Measurements from ENCODE around the gene MTHFD2.

DNA sequence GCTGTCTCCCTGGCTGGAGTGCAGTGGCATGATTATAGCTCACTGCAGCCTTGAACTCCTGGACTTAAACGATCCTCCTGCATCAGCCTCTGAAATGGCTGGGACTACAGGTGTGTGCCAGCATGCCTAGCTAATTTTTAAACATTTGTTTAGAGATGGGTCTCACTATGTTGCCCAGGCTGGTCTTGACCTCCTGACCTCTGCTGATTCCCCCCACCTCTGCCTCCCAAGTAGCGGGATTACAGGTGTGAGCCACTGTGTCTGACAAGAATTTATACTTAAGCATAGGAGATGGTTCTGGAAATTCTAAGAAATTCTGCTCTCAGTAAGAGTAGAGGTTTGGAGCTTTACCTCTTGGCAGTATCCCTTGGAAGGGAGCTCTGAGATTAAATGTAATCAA is 18.2 kb downstream of the MTHFD2 start:
- TF ChIP-seq, protein P1, sequence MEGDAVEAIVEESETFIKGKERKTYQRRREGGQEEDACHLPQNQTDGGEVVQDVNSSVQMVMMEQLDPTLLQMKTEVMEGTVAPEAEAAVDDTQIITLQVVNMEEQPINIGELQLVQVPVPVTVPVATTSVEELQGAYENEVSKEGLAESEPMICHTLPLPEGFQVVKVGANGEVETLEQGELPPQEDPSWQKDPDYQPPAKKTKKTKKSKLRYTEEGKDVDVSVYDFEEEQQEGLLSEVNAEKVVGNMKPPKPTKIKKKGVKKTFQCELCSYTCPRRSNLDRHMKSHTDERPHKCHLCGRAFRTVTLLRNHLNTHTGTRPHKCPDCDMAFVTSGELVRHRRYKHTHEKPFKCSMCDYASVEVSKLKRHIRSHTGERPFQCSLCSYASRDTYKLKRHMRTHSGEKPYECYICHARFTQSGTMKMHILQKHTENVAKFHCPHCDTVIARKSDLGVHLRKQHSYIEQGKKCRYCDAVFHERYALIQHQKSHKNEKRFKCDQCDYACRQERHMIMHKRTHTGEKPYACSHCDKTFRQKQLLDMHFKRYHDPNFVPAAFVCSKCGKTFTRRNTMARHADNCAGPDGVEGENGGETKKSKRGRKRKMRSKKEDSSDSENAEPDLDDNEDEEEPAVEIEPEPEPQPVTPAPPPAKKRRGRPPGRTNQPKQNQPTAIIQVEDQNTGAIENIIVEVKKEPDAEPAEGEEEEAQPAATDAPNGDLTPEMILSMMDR (IDR thresholded peaks at IDR 0.05; ENCODE audit: control extremely low read depth in 1 of 3, insufficient read depth in 1 of 3, low read depth in 1 of 3, low read length in 3 of 3) = no peak
- TF ChIP-seq POLR2AphosphoS5 (IDR thresholded peaks at IDR 0.05; ENCODE audit: low read depth, low read length) (peak; percentile 43), POLR2A (IDR thresholded peaks at IDR 0.05; ENCODE audit: control extremely low read depth in 1 of 2, low read depth in 2 of 2, low read length in 2 of 2) (no peak), CBX5 (IDR thresholded peaks at IDR 0.05; ENCODE audit: low read depth, low read length) (no peak), CHD1 (IDR thresholded peaks at IDR 0.05; ENCODE audit: low read depth, low read length) (no peak), JUND (IDR thresholded peaks at IDR 0.05; ENCODE audit: low read length) (no peak), SIN3A (conservative IDR thresholded peaks at IDR 0.05 in 1 of 2, IDR thresholded peaks at IDR 0.05 in 1 of 2; ENCODE audit: low read depth in 1 of 2, low read length in 2 of 2) (no peak), GTF2F1 (IDR thresholded peaks at IDR 0.05; ENCODE audit: borderline replicate concordance, low read depth, low read length) (no peak), EP300 (IDR thresholded peaks at IDR 0.05; ENCODE audit: borderline replicate concordance in 1 of 2, low read depth in 2 of 2, low read length in 2 of 2) (no peak), HDAC6 (IDR thresholded peaks at IDR 0.05; ENCODE audit: low read depth, low read length) (no peak), SRF (IDR thresholded peaks at IDR 0.05; ENCODE audit: low read depth, low read length) (no peak)
- TF ChIP-seq, protein P2, sequence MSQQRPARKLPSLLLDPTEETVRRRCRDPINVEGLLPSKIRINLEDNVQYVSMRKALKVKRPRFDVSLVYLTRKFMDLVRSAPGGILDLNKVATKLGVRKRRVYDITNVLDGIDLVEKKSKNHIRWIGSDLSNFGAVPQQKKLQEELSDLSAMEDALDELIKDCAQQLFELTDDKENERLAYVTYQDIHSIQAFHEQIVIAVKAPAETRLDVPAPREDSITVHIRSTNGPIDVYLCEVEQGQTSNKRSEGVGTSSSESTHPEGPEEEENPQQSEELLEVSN (IDR thresholded peaks at IDR 0.05) = no peak
